Measurements from ENCODE around the gene CEACAM16.

DNA sequence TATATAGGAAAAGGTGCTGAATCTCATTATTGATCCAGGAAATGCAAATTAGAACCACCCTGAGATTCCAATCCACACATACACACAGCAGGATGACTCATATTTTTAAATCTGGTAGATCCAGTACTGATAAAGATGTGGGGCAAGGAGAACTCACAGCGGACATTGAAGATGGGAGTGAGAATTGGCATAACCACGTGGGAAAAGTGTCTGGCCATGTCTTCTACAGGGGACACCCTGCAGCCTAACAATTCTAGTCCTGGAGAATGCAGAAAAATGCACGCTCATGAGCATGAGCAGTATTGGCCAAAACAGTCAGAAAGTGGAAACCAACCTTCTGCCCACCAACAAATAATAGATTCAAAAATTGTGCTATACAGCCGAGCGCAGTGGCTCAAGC is 36.1 kb downstream of the CEACAM16 start:
- TF ChIP-seq, protein P1, sequence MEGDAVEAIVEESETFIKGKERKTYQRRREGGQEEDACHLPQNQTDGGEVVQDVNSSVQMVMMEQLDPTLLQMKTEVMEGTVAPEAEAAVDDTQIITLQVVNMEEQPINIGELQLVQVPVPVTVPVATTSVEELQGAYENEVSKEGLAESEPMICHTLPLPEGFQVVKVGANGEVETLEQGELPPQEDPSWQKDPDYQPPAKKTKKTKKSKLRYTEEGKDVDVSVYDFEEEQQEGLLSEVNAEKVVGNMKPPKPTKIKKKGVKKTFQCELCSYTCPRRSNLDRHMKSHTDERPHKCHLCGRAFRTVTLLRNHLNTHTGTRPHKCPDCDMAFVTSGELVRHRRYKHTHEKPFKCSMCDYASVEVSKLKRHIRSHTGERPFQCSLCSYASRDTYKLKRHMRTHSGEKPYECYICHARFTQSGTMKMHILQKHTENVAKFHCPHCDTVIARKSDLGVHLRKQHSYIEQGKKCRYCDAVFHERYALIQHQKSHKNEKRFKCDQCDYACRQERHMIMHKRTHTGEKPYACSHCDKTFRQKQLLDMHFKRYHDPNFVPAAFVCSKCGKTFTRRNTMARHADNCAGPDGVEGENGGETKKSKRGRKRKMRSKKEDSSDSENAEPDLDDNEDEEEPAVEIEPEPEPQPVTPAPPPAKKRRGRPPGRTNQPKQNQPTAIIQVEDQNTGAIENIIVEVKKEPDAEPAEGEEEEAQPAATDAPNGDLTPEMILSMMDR (IDR thresholded peaks at IDR 0.05), result no peak
- no peak for TF ChIP-seq POLR2A (IDR thresholded peaks at IDR 0.05)
